ENCODE results near the gene WARS2. TPM values are rescaled to one million over a fixed set of nuclear protein-coding genes. Genes with fewer than 3 reads are reported as not detected.

WARS2 gene
- total and polyA plus RNA-seq, 3 experiments from 2014 or later = 15.5 to 19.4 (median 18.1) TPM

- Mint-ChIP-seq H3K27me3 (no peaks in the 10 kb centered on the region), H3K9me3 (peaks cover 4 to 41% (median 14%) of the 10 kb centered on the region in 5 donors), H3K27ac (no peak overlapping the region), H3K4me1 (peaks cover 0 to 4% (median 3%) of the 10 kb centered on the region in 3 donors), H3K36me3 (peaks cover 4 to 89% (median 4%) of the 10 kb centered on the region in 3 donors), H3K4me3 (no peak overlapping the region)
- no peak overlapping the region for H3K27ac ChIP-seq (ENCODE audit: low read depth, low read length)
- no peaks in the 10 kb centered on the region for H3K4me1 ChIP-seq (ENCODE audit: insufficient read depth, low read length)
- H3K9me3 ChIP-seq (ENCODE audit: low read length) = peaks cover 3% of the 10 kb centered on the region
- ChIA-PET CTCF (no interaction called here), POLR2A (no interaction called here)
- no peak for DNase-seq
- no peak overlapping the region for H3K4me3 ChIP-seq (ENCODE audit: low read length)
- no peaks in the 10 kb centered on the region for H3K27me3 ChIP-seq (ENCODE audit: insufficient read depth, low read length, poor library complexity, severe bottlenecking)
- H3K36me3 ChIP-seq (ENCODE audit: insufficient read depth, low read length) = no peaks in the 10 kb centered on the region
Observed at GRCh38 chr1:119115736-119116135, 24.7 kb downstream of the WARS2 start.

DNA sequence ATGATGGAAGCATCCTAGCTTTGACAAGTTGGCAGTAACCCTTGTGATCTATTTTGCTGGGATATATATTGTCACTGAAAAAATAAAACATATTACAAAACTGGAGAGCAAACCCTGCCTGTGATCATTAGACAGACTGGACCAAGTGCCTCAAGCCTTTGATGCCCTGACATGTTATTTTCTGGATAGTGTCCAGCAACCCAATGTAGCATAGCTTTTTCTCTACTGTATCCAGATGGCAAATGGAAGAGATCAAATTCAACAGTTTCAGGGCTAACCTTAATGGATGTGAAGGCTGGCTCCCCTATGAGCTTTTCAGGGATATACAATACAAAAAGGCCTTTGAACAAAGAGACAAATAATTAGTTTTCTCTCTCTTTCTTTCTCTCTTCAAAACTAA lies 25.1 kb downstream of the WARS2 start:
- H3K27me3 ChIP-seq (ENCODE audit: insufficient read depth, low read length, poor library complexity, severe bottlenecking) = no peaks in the 10 kb centered on the region
- Mint-ChIP-seq H3K9me3 (peaks cover 4 to 39% (median 14%) of the 10 kb centered on the region in 5 donors), H3K4me3 (no peak overlapping the region), H3K27me3 (no peaks in the 10 kb centered on the region), H3K27ac (no peak overlapping the region), H3K4me1 (peaks cover 0 to 4% (median 3%) of the 10 kb centered on the region in 3 donors), H3K36me3 (peaks cover 4 to 89% (median 4%) of the 10 kb centered on the region in 3 donors)
- POLR2A ChIA-PET = no interaction called here
- no peak overlapping the region for H3K27ac ChIP-seq (ENCODE audit: low read depth, low read length)
- no peaks in the 10 kb centered on the region for H3K4me1 ChIP-seq (ENCODE audit: insufficient read depth, low read length)
- no peak for DNase-seq
- no peaks in the 10 kb centered on the region for H3K36me3 ChIP-seq (ENCODE audit: insufficient read depth, low read length)
- no peak overlapping the region for H3K4me3 ChIP-seq (ENCODE audit: low read length)
- peaks cover 3% of the 10 kb centered on the region for H3K9me3 ChIP-seq (ENCODE audit: low read length)
- CTCF ChIA-PET = no interaction called here

DNA sequence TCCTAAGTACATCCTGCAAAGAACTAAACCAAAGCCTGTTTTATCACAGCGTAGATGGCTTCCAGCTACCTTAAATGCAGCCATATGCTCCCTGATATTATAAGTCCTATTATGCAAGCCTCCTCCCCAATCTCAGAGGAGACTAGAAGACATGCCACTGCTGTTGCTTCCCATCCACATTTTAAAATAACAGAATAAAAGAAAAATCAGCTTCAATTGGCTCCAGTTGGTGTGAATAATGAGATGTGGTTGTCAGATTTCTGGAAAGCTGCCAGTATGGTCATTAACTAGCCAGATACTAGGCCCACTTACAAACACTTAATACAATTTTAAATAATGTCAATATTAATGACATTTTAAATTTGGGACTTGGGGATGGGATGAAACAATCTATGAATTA lies 25.7 kb downstream of the WARS2 start:
- no peaks in the 10 kb centered on the region for H3K36me3 ChIP-seq (ENCODE audit: insufficient read depth, low read length)
- Mint-ChIP-seq H3K36me3 (peaks cover 4 to 87% (median 4%) of the 10 kb centered on the region in 3 donors), H3K4me1 (peaks cover 0 to 3% (median 2%) of the 10 kb centered on the region in 3 donors), H3K9me3 (peaks cover 4 to 35% (median 9%) of the 10 kb centered on the region in 5 donors), H3K27me3 (no peaks in the 10 kb centered on the region), H3K4me3 (no peak overlapping the region), H3K27ac (no peak overlapping the region)
- peaks cover 3% of the 10 kb centered on the region for H3K9me3 ChIP-seq (ENCODE audit: low read length)
- CTCF ChIA-PET = no interaction called here
- H3K27me3 ChIP-seq (ENCODE audit: insufficient read depth, low read length, poor library complexity, severe bottlenecking) = no peaks in the 10 kb centered on the region
- no peaks in the 10 kb centered on the region for H3K4me1 ChIP-seq (ENCODE audit: insufficient read depth, low read length)
- POLR2A ChIA-PET = no interaction called here
- no peak overlapping the region for H3K4me3 ChIP-seq (ENCODE audit: low read length)
- DNase-seq = no peak
- H3K27ac ChIP-seq (ENCODE audit: low read depth, low read length) = no peak overlapping the region

- POLR2A ChIA-PET = no interaction called here
- CTCF ChIA-PET = no interaction called here
- Mint-ChIP-seq H3K4me1 (peaks cover 0 to 3% (median 0%) of the 10 kb centered on the region in 3 donors), H3K4me3 (no peak overlapping the region), H3K9me3 (peaks cover 0 to 28% (median 3%) of the 10 kb centered on the region in 5 donors), H3K36me3 (peaks cover 0 to 77% (median 6%) of the 10 kb centered on the region in 3 donors), H3K27ac (no peak overlapping the region), H3K27me3 (peaks cover 0 to 1% of the 10 kb centered on the region in 2 donors)
- peaks cover 4% of the 10 kb centered on the region for H3K9me3 ChIP-seq (ENCODE audit: low read length)
- no peaks in the 10 kb centered on the region for H3K4me1 ChIP-seq (ENCODE audit: insufficient read depth, low read length)
- DNase-seq = no peak
- H3K27me3 ChIP-seq (ENCODE audit: insufficient read depth, low read length, poor library complexity, severe bottlenecking) = no peaks in the 10 kb centered on the region
- H3K36me3 ChIP-seq (ENCODE audit: insufficient read depth, low read length) = no peaks in the 10 kb centered on the region
- H3K27ac ChIP-seq (ENCODE audit: low read depth, low read length) = no peak overlapping the region
- H3K4me3 ChIP-seq (ENCODE audit: low read length) = no peak overlapping the region
Observed at GRCh38 chr1:119112791-119113190, 27.7 kb downstream of the WARS2 start.

GRCh38 chr1:119112244-119112643 lies 28.2 kb downstream of the WARS2 start:
- no peak for DNase-seq
- Mint-ChIP-seq H3K27ac (no peak overlapping the region), H3K36me3 (peaks cover 0 to 79% (median 6%) of the 10 kb centered on the region in 3 donors), H3K4me3 (no peak overlapping the region), H3K4me1 (peaks cover 0 to 2% (median 0%) of the 10 kb centered on the region in 3 donors), H3K27me3 (peaks cover 0 to 1% of the 10 kb centered on the region in 2 donors), H3K9me3 (peaks cover 0 to 32% (median 3%) of the 10 kb centered on the region in 5 donors)
- Histone ChIP-seq H3K27ac (ENCODE audit: low read depth, low read length) (no peak overlapping the region), H3K4me3 (ENCODE audit: low read length) (no peak overlapping the region), H3K9me3 (ENCODE audit: low read length) (peaks cover 6% of the 10 kb centered on the region), H3K27me3 (ENCODE audit: insufficient read depth, low read length, poor library complexity, severe bottlenecking) (no peaks in the 10 kb centered on the region), H3K36me3 (ENCODE audit: insufficient read depth, low read length) (no peaks in the 10 kb centered on the region), H3K4me1 (ENCODE audit: insufficient read depth, low read length) (no peaks in the 10 kb centered on the region)
- ChIA-PET CTCF (no interaction called here), POLR2A (no interaction called here)

DNA sequence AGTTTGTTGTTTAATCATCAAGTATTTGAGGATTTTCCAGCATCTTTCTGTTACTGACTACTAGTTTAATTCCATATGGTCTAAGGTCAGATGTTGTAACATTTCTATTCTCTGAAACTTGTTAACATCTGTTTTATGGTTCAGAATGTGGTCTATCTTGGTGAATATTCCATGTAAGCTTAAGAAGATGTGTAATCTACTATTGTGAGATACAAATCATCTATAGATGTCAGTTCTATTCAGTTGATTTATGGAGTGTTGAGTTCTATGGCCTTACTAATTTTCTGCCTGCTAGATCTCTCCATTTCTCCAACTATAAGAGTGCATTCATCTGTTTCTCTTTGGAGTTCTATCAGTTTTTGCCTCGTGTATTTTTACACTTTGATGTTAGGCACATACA lies 31.5 kb downstream of the WARS2 start:
- peaks cover 10% of the 10 kb centered on the region for H3K9me3 ChIP-seq (ENCODE audit: low read length)
- ChIA-PET CTCF (no interaction called here), POLR2A (no interaction called here)
- no peaks in the 10 kb centered on the region for H3K4me1 ChIP-seq (ENCODE audit: insufficient read depth, low read length)
- H3K4me3 ChIP-seq (ENCODE audit: low read length) = no peak overlapping the region
- no peak overlapping the region for H3K27ac ChIP-seq (ENCODE audit: low read depth, low read length)
- H3K36me3 ChIP-seq (ENCODE audit: insufficient read depth, low read length) = no peaks in the 10 kb centered on the region
- Mint-ChIP-seq H3K27me3 (peaks cover 0 to 1% of the 10 kb centered on the region in 2 donors), H3K27ac (no peak overlapping the region), H3K4me1 (no peaks in the 10 kb centered on the region), H3K36me3 (peaks cover 0 to 72% (median 4%) of the 10 kb centered on the region in 3 donors), H3K4me3 (no peak overlapping the region), H3K9me3 (peaks cover 0 to 53% (median 7%) of the 10 kb centered on the region in 5 donors)
- no peaks in the 10 kb centered on the region for H3K27me3 ChIP-seq (ENCODE audit: insufficient read depth, low read length, poor library complexity, severe bottlenecking)
- DNase-seq = no peak

GRCh38 chr1:119103764-119104163 lies 36.7 kb downstream of the WARS2 start:
- POLR2A ChIA-PET = no interaction called here

GRCh38 chr1:119102051-119102450 lies 38.4 kb downstream of the WARS2 start:
- Histone ChIP-seq H3K9me3 (ENCODE audit: low read length) (peaks cover 4% of the 10 kb centered on the region), H3K4me3 (ENCODE audit: low read length) (no peak overlapping the region), H3K36me3 (ENCODE audit: insufficient read depth, low read length) (no peaks in the 10 kb centered on the region), H3K27ac (ENCODE audit: low read depth, low read length) (no peak overlapping the region), H3K27me3 (ENCODE audit: insufficient read depth, low read length, poor library complexity, severe bottlenecking) (no peaks in the 10 kb centered on the region), H3K4me1 (ENCODE audit: insufficient read depth, low read length) (no peaks in the 10 kb centered on the region)
- no peak overlapping the region for H3K4me3 Mint-ChIP-seq
- H3K27ac Mint-ChIP-seq = no peak overlapping the region
- no peaks in the 10 kb centered on the region for H3K27me3 Mint-ChIP-seq
- H3K36me3 Mint-ChIP-seq = peaks cover 0 to 41% (median 2%) of the 10 kb centered on the region in 3 donors
- peaks cover 0 to 40% (median 3%) of the 10 kb centered on the region in 5 donors for H3K9me3 Mint-ChIP-seq
- ChIA-PET CTCF (no interaction called here), POLR2A (no interaction called here)
- H3K4me1 Mint-ChIP-seq = no peaks in the 10 kb centered on the region
- no peak for DNase-seq

More at GRCh38 chr1:119103764-119104163, 36.7 kb downstream of the WARS2 start:
- DNase-seq = no peak
- H3K27me3 ChIP-seq (ENCODE audit: insufficient read depth, low read length, poor library complexity, severe bottlenecking) = no peaks in the 10 kb centered on the region
- H3K9me3 ChIP-seq (ENCODE audit: low read length) = peaks cover 7% of the 10 kb centered on the region
- H3K9me3 Mint-ChIP-seq = peaks cover 0 to 50% (median 4%) of the 10 kb centered on the region in 5 donors
- no peak overlapping the region for H3K4me3 ChIP-seq (ENCODE audit: low read length)
- no peaks in the 10 kb centered on the region for H3K36me3 ChIP-seq (ENCODE audit: insufficient read depth, low read length)
- no peak overlapping the region for H3K4me3 Mint-ChIP-seq
- H3K4me1 Mint-ChIP-seq = no peaks in the 10 kb centered on the region
- H3K4me1 ChIP-seq (ENCODE audit: insufficient read depth, low read length) = no peaks in the 10 kb centered on the region
- peaks cover 0 to 50% (median 2%) of the 10 kb centered on the region in 3 donors for H3K36me3 Mint-ChIP-seq
- H3K27me3 Mint-ChIP-seq = no peaks in the 10 kb centered on the region
- no peak overlapping the region for H3K27ac ChIP-seq (ENCODE audit: low read depth, low read length)
- CTCF ChIA-PET = no interaction called here
- H3K27ac Mint-ChIP-seq = no peak overlapping the region
